OCI-LY3 (cell line): ENCODE results near the gene NLRC3.

ENCODE experiments used
- H2AFZ ChIP-seq: fragments of 200-600, 300-600 bp; shearing (Covaris generic); 2 replicates; pipeline ENCODE4 v1.6.0; 2014; ENCODE audit warnings: antibody characterized with exemption, low read depth, low read length
- H3K27ac ChIP-seq: fragments of 200-600, 300-600 bp; sonication (generic); 2 replicates; pipeline ENCODE4 v1.5.1; 2014; ENCODE audit warnings: mild to moderate bottlenecking, low read length, moderate library complexity, mixed read lengths
- H3K27me3 ChIP-seq: fragments of 200-600, 300-600 bp; sonication (generic); 2 replicates; pipeline ENCODE4 v1.6.1; 2014; ENCODE audit warnings: low read depth, low read length, mixed read lengths
- H3K36me3 ChIP-seq: fragments of 200-600, 300-600 bp; sonication (generic); replicated peaks from 2 replicates; pipeline ENCODE3; 2014; ENCODE audit warnings: low read depth, low read length, mixed read lengths
- H3K4me1 ChIP-seq: fragments of 300-600, 200-600 bp; sonication (generic); 2 replicates; pipeline ENCODE4 v1.6.1; 2014; ENCODE audit warnings: low read length, mixed read lengths
- H3K4me2 ChIP-seq: fragments of 200-600, 300-600 bp; sonication (generic); 2 replicates; pipeline ENCODE4 v1.6.1; 2014; ENCODE audit warnings: low read length, mixed read lengths
- H3K4me3 ChIP-seq: fragments of 300-600, 200-600 bp; sonication (generic); 2 replicates; pipeline ENCODE4 v1.5.1; 2014; ENCODE audit warnings: antibody characterized with exemption, mild to moderate bottlenecking, low read length, moderate library complexity
- H3K79me2 ChIP-seq: fragments of 300-600, 200-600 bp; shearing (Covaris generic); 2 replicates; pipeline ENCODE4 v1.6.1; 2014; ENCODE audit warnings: mild to moderate bottlenecking, low read length, mixed read lengths
- H3K9ac ChIP-seq: fragments of 300-600, 200-600 bp; shearing (Covaris generic); 2 replicates; pipeline ENCODE4 v1.6.0; 2014; ENCODE audit warnings: mild to moderate bottlenecking, low read length, moderate library complexity
- H3K9me3 ChIP-seq: fragments of 200-600, 300-600 bp; shearing (Covaris generic); 2 replicates; pipeline ENCODE4 v1.6.1; 2014; ENCODE audit warnings: low read length, mixed read lengths; ENCODE audit not compliant: insufficient read depth
- H4K20me1 ChIP-seq: fragments of 200-600, 300-600 bp; sonication (generic); 2 replicates; pipeline ENCODE4 v1.6.1; 2016; ENCODE audit warnings: low read length, mixed read lengths; ENCODE audit not compliant: insufficient read depth
- EZH2phosphoT487 ChIP-seq: fragments of 200-600 bp; shearing (Covaris generic); IDR thresholded peaks from 2 replicates; pipeline ENCODE4 v1.6.1; 2018; ENCODE audit warnings: antibody characterized with exemption, mixed run types, low read depth
- TF ChIP-seq, protein P1 (sequence below): fragments of 200-600, 300-600 bp; sonication (generic); IDR thresholded peaks from 2 replicates; pipeline ENCODE4 v1.5.1; 2014; ENCODE audit warnings: antibody characterized with exemption, low read length, low read depth

The NLRC3 gene

DNA sequence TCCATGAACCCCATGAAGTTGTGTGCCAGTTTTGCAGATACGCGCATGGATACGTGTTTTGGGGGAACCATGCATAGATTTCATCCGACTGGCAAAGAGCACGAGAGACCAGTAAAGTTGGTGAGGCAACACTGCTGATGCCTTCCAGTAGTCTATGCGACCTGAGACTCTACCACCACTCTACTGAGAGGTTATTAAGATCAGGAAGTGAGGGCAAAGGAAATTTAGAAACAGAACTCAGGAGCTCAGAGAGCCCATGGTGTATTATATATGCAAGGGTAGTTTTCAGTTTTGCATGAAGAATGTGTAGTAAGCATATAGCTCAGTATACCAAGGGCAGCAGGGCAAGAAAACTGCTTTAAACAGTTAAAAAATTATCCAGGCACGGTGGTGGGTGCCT lies 30.0 kb upstream of the NLRC3 start:
- no peak for TF ChIP-seq EZH2phosphoT487
- TF ChIP-seq, protein P1, sequence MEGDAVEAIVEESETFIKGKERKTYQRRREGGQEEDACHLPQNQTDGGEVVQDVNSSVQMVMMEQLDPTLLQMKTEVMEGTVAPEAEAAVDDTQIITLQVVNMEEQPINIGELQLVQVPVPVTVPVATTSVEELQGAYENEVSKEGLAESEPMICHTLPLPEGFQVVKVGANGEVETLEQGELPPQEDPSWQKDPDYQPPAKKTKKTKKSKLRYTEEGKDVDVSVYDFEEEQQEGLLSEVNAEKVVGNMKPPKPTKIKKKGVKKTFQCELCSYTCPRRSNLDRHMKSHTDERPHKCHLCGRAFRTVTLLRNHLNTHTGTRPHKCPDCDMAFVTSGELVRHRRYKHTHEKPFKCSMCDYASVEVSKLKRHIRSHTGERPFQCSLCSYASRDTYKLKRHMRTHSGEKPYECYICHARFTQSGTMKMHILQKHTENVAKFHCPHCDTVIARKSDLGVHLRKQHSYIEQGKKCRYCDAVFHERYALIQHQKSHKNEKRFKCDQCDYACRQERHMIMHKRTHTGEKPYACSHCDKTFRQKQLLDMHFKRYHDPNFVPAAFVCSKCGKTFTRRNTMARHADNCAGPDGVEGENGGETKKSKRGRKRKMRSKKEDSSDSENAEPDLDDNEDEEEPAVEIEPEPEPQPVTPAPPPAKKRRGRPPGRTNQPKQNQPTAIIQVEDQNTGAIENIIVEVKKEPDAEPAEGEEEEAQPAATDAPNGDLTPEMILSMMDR = no peak
- no peak overlapping the region for H3K9ac ChIP-seq

DNA sequence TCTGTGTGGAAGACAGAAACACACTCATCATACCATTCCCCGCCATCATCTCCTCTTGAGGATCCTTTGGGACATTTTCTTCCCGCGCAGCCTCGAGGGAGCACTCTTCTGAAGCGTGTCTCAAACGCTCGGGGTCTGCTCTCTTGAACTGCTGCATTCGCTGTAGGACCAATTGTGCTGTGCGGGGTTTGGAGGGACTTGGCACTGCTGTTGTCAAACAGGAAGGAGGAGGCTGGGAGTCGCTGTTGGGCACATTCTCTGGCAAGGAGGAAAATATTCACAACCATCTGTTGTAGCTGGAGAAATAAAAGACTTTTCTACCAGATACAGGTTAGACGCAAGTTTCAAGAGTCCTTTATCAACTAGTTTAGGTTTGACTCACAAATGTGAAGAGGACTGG lies 29.2 kb upstream of the NLRC3 start:
- H3K4me3 ChIP-seq = no peak overlapping the region
- no peak overlapping the region for H3K27ac ChIP-seq
- H3K27me3 ChIP-seq = no peaks in the 10 kb centered on the region
- TF ChIP-seq EZH2phosphoT487 = no peak
- TF ChIP-seq, protein P1 = no peak
- no peaks in the 10 kb centered on the region for H4K20me1 ChIP-seq
- H3K9me3 ChIP-seq = no peaks in the 10 kb centered on the region
- H3K9ac ChIP-seq = no peak overlapping the region
- peaks cover 3% of the 10 kb centered on the region for H3K36me3 ChIP-seq
- H3K4me1 ChIP-seq = peaks cover 6% of the 10 kb centered on the region
- H2AFZ ChIP-seq = no peak overlapping the region
- no peaks in the 10 kb centered on the region for H3K79me2 ChIP-seq
- H3K4me2 ChIP-seq = no peak overlapping the region

More for the DNA sequence above, 30.0 kb upstream of the NLRC3 start:
- Histone ChIP-seq H3K27me3 (no peaks in the 10 kb centered on the region), H3K9me3 (no peaks in the 10 kb centered on the region), H3K36me3 (no peaks in the 10 kb centered on the region), H2AFZ (no peak overlapping the region), H3K27ac (no peak overlapping the region), H4K20me1 (no peaks in the 10 kb centered on the region), H3K4me3 (no peak overlapping the region), H3K4me1 (peaks cover 6% of the 10 kb centered on the region), H3K79me2 (peaks cover 6% of the 10 kb centered on the region), H3K4me2 (no peak overlapping the region)

DNA sequence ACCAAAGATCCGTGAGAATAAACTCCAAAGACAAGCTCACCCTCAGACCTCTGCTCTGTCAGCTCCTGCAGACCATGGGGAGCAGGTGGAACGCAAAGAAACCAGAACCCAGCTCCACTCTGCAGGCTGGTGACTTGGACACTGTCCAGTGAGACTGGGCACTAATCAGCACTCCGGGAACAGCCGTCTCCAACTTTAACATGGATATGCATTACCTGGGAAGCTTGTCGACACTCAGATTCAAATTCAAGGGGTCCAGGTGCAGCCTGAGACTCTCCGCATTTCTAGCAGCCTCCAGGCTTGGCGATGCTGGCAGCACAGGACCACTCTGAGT lies 25.1 kb upstream of the NLRC3 start:
- H2AFZ ChIP-seq = no peak overlapping the region
- no peak overlapping the region for H3K9ac ChIP-seq
- TF ChIP-seq EZH2phosphoT487 = no peak
- TF ChIP-seq, protein P1 = no peak
- H4K20me1 ChIP-seq = no peaks in the 10 kb centered on the region
- H3K4me2 ChIP-seq = no peak overlapping the region
- H3K79me2 ChIP-seq = no peaks in the 10 kb centered on the region
- 0 out of 2 replicates have a peak, but pooled peaks cover 4% of the 10 kb centered on the region for H3K9me3 ChIP-seq
- no peak overlapping the region for H3K27ac ChIP-seq
- H3K36me3 ChIP-seq = peaks cover 23% of the 10 kb centered on the region
- no peak overlapping the region for H3K4me3 ChIP-seq
- H3K4me1 ChIP-seq = no peaks in the 10 kb centered on the region
- no peaks in the 10 kb centered on the region for H3K27me3 ChIP-seq

- no peak overlapping the region for H3K27ac ChIP-seq
- no peaks in the 10 kb centered on the region for H3K27me3 ChIP-seq
- 0 out of 2 replicates have a peak, but pooled peaks cover 4% of the 10 kb centered on the region for H3K9me3 ChIP-seq
- TF ChIP-seq EZH2phosphoT487 = no peak
- TF ChIP-seq, protein P1 = no peak
- no peak overlapping the region for H2AFZ ChIP-seq
- no peaks in the 10 kb centered on the region for H3K4me1 ChIP-seq
- no peak overlapping the region for H3K4me3 ChIP-seq
- no peak overlapping the region for H3K4me2 ChIP-seq
- H3K36me3 ChIP-seq = peaks cover 23% of the 10 kb centered on the region
- no peaks in the 10 kb centered on the region for H3K79me2 ChIP-seq
- no peaks in the 10 kb centered on the region for H4K20me1 ChIP-seq
- H3K9ac ChIP-seq = no peak overlapping the region
These were observed 24.6 kb upstream of the NLRC3 start for GRCh38 chr16:3601614-3602319.
